Psoas muscle (tissue), 8 donors: ENCODE data around the gene HSF2BP. TPM values are rescaled to one million over a fixed set of nuclear protein-coding genes. Genes with fewer than 3 reads are reported as not detected.
A peak's percentile ranks its signal among the peaks of the same experiment; 100 is the strongest.

Experiments
- ATAC-seq, 4 donors: fragments of 200-7000 bp; cut with Tn5 transposase; one replicate each; pipeline ENCODE4 v1.9.1; 2020; ENCODE audit warnings: moderate library complexity in 3 of 4, mild to moderate bottlenecking in 2 of 4
- DNase-seq, 2 donors: peaks; one replicate each; pipeline ENCODE4 v3.0.0-alpha.2; 2020
- H3K27ac ChIP-seq: fragments of 200-600 bp; one replicate; pipeline ENCODE4 v1.8.0; 2022
- H3K27me3 ChIP-seq, 3 donors: fragments of 200-600 bp in 1 of 3; one replicate each; pipeline versions ENCODE4 v1.6.1 to v1.8.0; 2013 to 2022; ENCODE audit warnings: low read length in 2 of 3, mild to moderate bottlenecking in 2 of 3, moderate library complexity in 1 of 3; ENCODE audit not compliant: insufficient read depth in 3 of 3
- H3K36me3 ChIP-seq, 2 donors: fragments of 200-600 bp in 1 of 2; one replicate each; pipeline versions ENCODE4 v1.6.1 to v1.8.0; 2013 to 2022; ENCODE audit warnings: low read depth in 1 of 2, mild to moderate bottlenecking in 1 of 2, moderate library complexity in 1 of 2; ENCODE audit not compliant: insufficient read depth in 1 of 2
- H3K4me1 ChIP-seq: fragments of 200-600 bp; one replicate; pipeline ENCODE4 v1.8.0; 2022
- H3K4me3 ChIP-seq: fragments of 200-600 bp; one replicate; pipeline ENCODE4 v1.8.0; 2022; ENCODE audit warnings: mild to moderate bottlenecking
- H3K9me3 ChIP-seq: fragments of 200-600 bp; one replicate; pipeline ENCODE4 v1.8.0; 2022
- CTCF ChIP-seq: fragments of 200-600 bp; IDR thresholded peaks from one replicate; pipeline ENCODE4 v1.8.0; 2022; ENCODE audit warnings: antibody characterized with exemption
- WGBS, 3 donors: extraction: QIAGEN DNeasy Blood & Tissue Kit; methylation state at CpG; one replicate each; pipeline versions ENCODE4 v1.1.6 to v1.1.7; 2013; 5-methylcytosine and 5-hydroxymethylcytosine counted together
- intact Hi-C, 2 donors: fragments of 100-400 bp; cut with DNase I; formaldehyde crosslinking; loops; one replicate each; pipeline versions ENCODE4 v1.11.0 to v1.14.2; 2022
- polyA plus RNA-seq, 3 donors: library from polyadenylated mRNA; stranded (reverse); fragments of 200-250 nt; gene quantifications; one replicate each; pipeline ENCODE4 v1.2.3, GENCODE V29; 2013
- total RNA-seq, 4 donors: library from RNA; stranded (reverse); fragmentation: NEBNext Ultra II Directional in 2 of 4; extraction: Animal tissue kit (Norgen Biotek cat#: 25700) in 2 of 4; gene quantifications; one replicate each; pipeline versions ENCODE4 v1.2.1 to v1.2.4, GENCODE V29; 2021 to 2023
- donor health status: healthy with polysubstance abuse.
- donor health status: DM: no; HTN: no; CAD: no; lungs with moderate emphysema.
- donor health status: Bipolar disorder and iron deficiency.
- donor health status: healthy.
- donor health status: DM: yes; HTN: yes; CAD: no.
- donor health status: DM: no; HTN: no; CAD: no.
- donor health status: DM: no; HTN: no; CAD: no.
- donor health status: DM: yes; HTN: yes; CAD: no.

HSF2BP gene
- total and polyA plus RNA-seq, 7 donors: 0.16 to 1.7 (median 0.28) TPM; not detected in 1

GRCh38 chr21:43581453-43581852 is 77.8 kb downstream of the HSF2BP start:
- WGBS, 3 donors: 61 to 76% (median 73%) methylated on average over 3 of the region's 3 CpGs
- no peaks in the 10 kb centered on the region for H3K9me3 ChIP-seq

GRCh38 chr21:43578677-43579303 is 80.5 kb downstream of the HSF2BP start:
- Histone ChIP-seq H3K27me3 (no peaks in the 10 kb centered on the region), H3K27ac (no peak overlapping the region), H3K9me3 (no peaks in the 10 kb centered on the region), H3K36me3 (no peaks in the 10 kb centered on the region), H3K4me3 (no peak overlapping the region), H3K4me1 (no peaks in the 10 kb centered on the region)
- DNase-seq (no peak), ATAC-seq (peak in 1 of 4 donors; percentile 34)
- intact Hi-C loops: no loop called here
- 65 to 68% (median 65%) methylated on average over 6 of the region's 6 CpGs for WGBS, 3 donors
- TF ChIP-seq CTCF: no peak

More at GRCh38 chr21:43581453-43581852, 77.8 kb downstream of the HSF2BP start:
- DNase-seq (no peak), ATAC-seq (no peak)
- H3K27ac ChIP-seq: no peak overlapping the region
- H3K4me1 ChIP-seq: peaks cover 14% of the 10 kb centered on the region
- no peak overlapping the region for H3K4me3 ChIP-seq
- no peak for TF ChIP-seq CTCF
- no peaks in the 10 kb centered on the region for H3K36me3 ChIP-seq
- no peaks in the 10 kb centered on the region for H3K27me3 ChIP-seq
- intact Hi-C loops: no loop called here

- 60 to 73% (median 66%) methylated on average over 3 of the region's 3 CpGs for WGBS, 3 donors
Measured at GRCh38 chr21:43575473-43575844, 83.8 kb downstream of the HSF2BP start.

GRCh38 chr21:43574741-43575472 is 84.4 kb downstream of the HSF2BP start:
- WGBS, 3 donors: 49 to 57% (median 56%) methylated on average over 19 of the region's 19 CpGs
- H3K27me3 ChIP-seq: no peaks in the 10 kb centered on the region

More at GRCh38 chr21:43575473-43575844, 83.8 kb downstream of the HSF2BP start:
- Histone ChIP-seq H3K4me1 (no peaks in the 10 kb centered on the region), H3K4me3 (no peak overlapping the region), H3K27ac (peak overlapping the region; percentile 30), H3K27me3 (no peaks in the 10 kb centered on the region), H3K9me3 (no peaks in the 10 kb centered on the region), H3K36me3 (no peaks in the 10 kb centered on the region)
- DNase-seq (no peak), ATAC-seq (no peak)
- intact Hi-C loops: no loop called here
- no peak for TF ChIP-seq CTCF

More at GRCh38 chr21:43574741-43575472, 84.4 kb downstream of the HSF2BP start:
- ATAC-seq: peak in 3 of 4 donors; percentile 34 to 42 (median 36)
- Histone ChIP-seq H3K4me1 (no peaks in the 10 kb centered on the region), H3K36me3 (no peaks in the 10 kb centered on the region), H3K4me3 (no peak overlapping the region), H3K27ac (peak overlapping the region; percentile 30), H3K9me3 (no peaks in the 10 kb centered on the region)
- TF ChIP-seq CTCF: no peak
- peak; percentile 38 to 63 for DNase-seq
- intact Hi-C loops: no loop called here
